PFSK-1 (cell line): ENCODE data around the gene FGF14.

Experiments used
- POLR2AphosphoS5 ChIP-seq: IDR thresholded peaks from 2 replicates; pipeline ENCODE4 v1.6.1; 2012; ENCODE audit warnings: low read depth, mild to moderate bottlenecking, control low read depth, low read length, moderate library complexity
- SIN3A ChIP-seq: IDR thresholded peaks from 2 replicates; pipeline ENCODE4 v1.6.1; 2012; ENCODE audit warnings: mild to moderate bottlenecking, low read length, moderate library complexity, borderline replicate concordance; ENCODE audit not compliant: insufficient read depth
- TAF1 ChIP-seq: IDR thresholded peaks from 2 replicates; pipeline ENCODE4 v1.6.1; 2012; ENCODE audit warnings: low read length, control low read depth, borderline replicate concordance; ENCODE audit not compliant: insufficient read depth
- TF ChIP-seq, protein P1 (sequence below), 2 experiments: IDR thresholded peaks; 2 replicates each; pipeline versions ENCODE4 v1.6.1 to v1.8.0; 2011 to 2012; ENCODE audit warnings: low read depth in 2 of 2, low read length in 2 of 2, control low read depth in 1 of 2, inconsistent platforms in 1 of 2, mild to moderate bottlenecking in 1 of 2, moderate library complexity in 1 of 2; ENCODE audit not compliant: insufficient read depth in 1 of 2

DNA sequence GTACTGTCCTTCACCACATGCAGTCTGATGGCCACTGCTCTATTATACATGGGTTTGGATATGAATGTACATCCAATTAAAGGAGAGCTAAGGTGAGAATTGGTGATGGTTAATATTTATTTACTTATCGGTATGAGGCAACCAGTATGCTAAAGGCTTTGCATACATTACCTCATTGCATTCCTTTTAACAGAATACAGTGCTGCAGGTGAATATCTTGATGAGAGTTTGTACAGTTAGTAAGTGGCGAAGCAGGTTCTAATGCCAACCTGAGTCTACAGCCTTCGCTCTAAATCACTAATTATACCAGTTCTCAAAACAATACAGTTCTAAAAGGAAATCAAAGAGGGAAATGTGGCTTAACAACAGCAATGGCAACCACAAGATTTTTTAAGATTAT, 665.3 kb downstream of the FGF14 start:
- TF ChIP-seq TAF1 (no peak), SIN3A (no peak), POLR2AphosphoS5 (no peak)
- TF ChIP-seq, protein P1, sequence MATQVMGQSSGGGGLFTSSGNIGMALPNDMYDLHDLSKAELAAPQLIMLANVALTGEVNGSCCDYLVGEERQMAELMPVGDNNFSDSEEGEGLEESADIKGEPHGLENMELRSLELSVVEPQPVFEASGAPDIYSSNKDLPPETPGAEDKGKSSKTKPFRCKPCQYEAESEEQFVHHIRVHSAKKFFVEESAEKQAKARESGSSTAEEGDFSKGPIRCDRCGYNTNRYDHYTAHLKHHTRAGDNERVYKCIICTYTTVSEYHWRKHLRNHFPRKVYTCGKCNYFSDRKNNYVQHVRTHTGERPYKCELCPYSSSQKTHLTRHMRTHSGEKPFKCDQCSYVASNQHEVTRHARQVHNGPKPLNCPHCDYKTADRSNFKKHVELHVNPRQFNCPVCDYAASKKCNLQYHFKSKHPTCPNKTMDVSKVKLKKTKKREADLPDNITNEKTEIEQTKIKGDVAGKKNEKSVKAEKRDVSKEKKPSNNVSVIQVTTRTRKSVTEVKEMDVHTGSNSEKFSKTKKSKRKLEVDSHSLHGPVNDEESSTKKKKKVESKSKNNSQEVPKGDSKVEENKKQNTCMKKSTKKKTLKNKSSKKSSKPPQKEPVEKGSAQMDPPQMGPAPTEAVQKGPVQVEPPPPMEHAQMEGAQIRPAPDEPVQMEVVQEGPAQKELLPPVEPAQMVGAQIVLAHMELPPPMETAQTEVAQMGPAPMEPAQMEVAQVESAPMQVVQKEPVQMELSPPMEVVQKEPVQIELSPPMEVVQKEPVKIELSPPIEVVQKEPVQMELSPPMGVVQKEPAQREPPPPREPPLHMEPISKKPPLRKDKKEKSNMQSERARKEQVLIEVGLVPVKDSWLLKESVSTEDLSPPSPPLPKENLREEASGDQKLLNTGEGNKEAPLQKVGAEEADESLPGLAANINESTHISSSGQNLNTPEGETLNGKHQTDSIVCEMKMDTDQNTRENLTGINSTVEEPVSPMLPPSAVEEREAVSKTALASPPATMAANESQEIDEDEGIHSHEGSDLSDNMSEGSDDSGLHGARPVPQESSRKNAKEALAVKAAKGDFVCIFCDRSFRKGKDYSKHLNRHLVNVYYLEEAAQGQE (IDR thresholded peaks at IDR 0.05; ENCODE audit: insufficient read depth in 1 of 2, low read depth in 2 of 2, low read length in 2 of 2): no peak
